ENCODE measurements around the gene TBX18. TPM values are rescaled to one million over a fixed set of nuclear protein-coding genes. Genes with fewer than 3 reads are reported as not detected.

Gene TBX18
- total RNA-seq, 1 experiment from 2014 or later = not detected

GRCh38 chr6:84653027-84653551 is 111.3 kb downstream of the TBX18 start:
- H3K36me3 Mint-ChIP-seq (ENCODE audit: insufficient read depth, unreplicated experiment) = no peaks in the 10 kb centered on the region
- Histone ChIP-seq H3K9me3 (no peaks in the 10 kb centered on the region; the same call in 1 of the 2 replicates), H3K36me3 (ENCODE audit: control insufficient read depth, insufficient read depth, low read length) (no peaks in the 10 kb centered on the region), H3K4me1 (no peaks in the 10 kb centered on the region), H3K27me3 (replicated peaks; ENCODE audit: control insufficient read depth, insufficient read depth, low read length) (no peaks in the 10 kb centered on the region), H3K4me3 (ENCODE audit: low read depth, low read length) (no peak overlapping the region)
- ChIA-PET CTCF (no interaction called here), POLR2A (no interaction called here)
- H3K27me3 Mint-ChIP-seq (ENCODE audit: insufficient read depth, unreplicated experiment) = peaks cover 11% of the 10 kb centered on the region
- no peaks in the 10 kb centered on the region for H3K9me3 Mint-ChIP-seq (ENCODE audit: unreplicated experiment)
- intact Hi-C loops (cut with micrococcal nuclease; ENCODE audit: unreplicated experiment) = no loop called here
- no peak for DNase-seq
- TF ChIP-seq CTCF (IDR thresholded peaks at IDR 0.05; ENCODE audit: insufficient read depth in 1 of 2, low read depth in 1 of 2, low read length in 1 of 2, severe bottlenecking in 1 of 2, unreplicated experiment in 1 of 2) = no peak
- no peak overlapping the region for H3K4me3 Mint-ChIP-seq (ENCODE audit: unreplicated experiment)
- H3K27ac Mint-ChIP-seq (ENCODE audit: unreplicated experiment) = no peak overlapping the region
- no TSS peak for BruUV-seq (replicated peaks)
- H3K4me1 Mint-ChIP-seq (ENCODE audit: low read depth, unreplicated experiment) = no peaks in the 10 kb centered on the region

GRCh38 chr6:84652356-84653026 is 111.9 kb downstream of the TBX18 start:
- H3K27ac Mint-ChIP-seq (ENCODE audit: unreplicated experiment) = no peak overlapping the region
- no peak for TF ChIP-seq CTCF (IDR thresholded peaks at IDR 0.05; ENCODE audit: insufficient read depth in 1 of 2, low read depth in 1 of 2, low read length in 1 of 2, severe bottlenecking in 1 of 2, unreplicated experiment in 1 of 2)
- BruUV-seq (replicated peaks) = no TSS peak
- H3K9me3 ChIP-seq = no peaks in the 10 kb centered on the region; the same call in 1 of the 2 replicates
- H3K4me3 Mint-ChIP-seq (ENCODE audit: unreplicated experiment) = no peak overlapping the region
- H3K27me3 ChIP-seq (replicated peaks; ENCODE audit: control insufficient read depth, insufficient read depth, low read length) = no peaks in the 10 kb centered on the region
- ChIA-PET POLR2A (no interaction called here), CTCF (no interaction called here)
- peaks cover 6% of the 10 kb centered on the region for H3K27me3 Mint-ChIP-seq (ENCODE audit: insufficient read depth, unreplicated experiment)
- no peaks in the 10 kb centered on the region for H3K4me1 ChIP-seq
- intact Hi-C loops (cut with micrococcal nuclease; ENCODE audit: unreplicated experiment) = no loop called here
- peaks cover 4% of the 10 kb centered on the region for H3K9me3 Mint-ChIP-seq (ENCODE audit: unreplicated experiment)
- H3K4me3 ChIP-seq (ENCODE audit: low read depth, low read length) = no peak overlapping the region
- no peak for DNase-seq
- no peaks in the 10 kb centered on the region for H3K36me3 Mint-ChIP-seq (ENCODE audit: insufficient read depth, unreplicated experiment)
- no peaks in the 10 kb centered on the region for H3K36me3 ChIP-seq (ENCODE audit: control insufficient read depth, insufficient read depth, low read length)
- no peaks in the 10 kb centered on the region for H3K4me1 Mint-ChIP-seq (ENCODE audit: low read depth, unreplicated experiment)

- Histone ChIP-seq H3K4me3 (ENCODE audit: low read depth, low read length) (no peak overlapping the region), H3K27me3 (replicated peaks; ENCODE audit: control insufficient read depth, insufficient read depth, low read length) (no peaks in the 10 kb centered on the region), H3K4me1 (no peaks in the 10 kb centered on the region), H3K36me3 (ENCODE audit: control insufficient read depth, insufficient read depth, low read length) (no peaks in the 10 kb centered on the region), H3K9me3 (no peaks in the 10 kb centered on the region; the same call in 1 of the 2 replicates)
- H3K36me3 Mint-ChIP-seq (ENCODE audit: insufficient read depth, unreplicated experiment) = no peaks in the 10 kb centered on the region
- H3K9me3 Mint-ChIP-seq (ENCODE audit: unreplicated experiment) = peaks cover 9% of the 10 kb centered on the region
- DNase-seq = no peak
- no peak for TF ChIP-seq CTCF (IDR thresholded peaks at IDR 0.05; ENCODE audit: insufficient read depth in 1 of 2, low read depth in 1 of 2, low read length in 1 of 2, severe bottlenecking in 1 of 2, unreplicated experiment in 1 of 2)
- H3K4me1 Mint-ChIP-seq (ENCODE audit: low read depth, unreplicated experiment) = no peaks in the 10 kb centered on the region
- H3K27ac Mint-ChIP-seq (ENCODE audit: unreplicated experiment) = no peak overlapping the region
- ChIA-PET POLR2A (no interaction called here), CTCF (no interaction called here)
- intact Hi-C loops (cut with micrococcal nuclease; ENCODE audit: unreplicated experiment) = no loop called here
- no TSS peak for BruUV-seq (replicated peaks)
- H3K27me3 Mint-ChIP-seq (ENCODE audit: insufficient read depth, unreplicated experiment) = peaks cover 5% of the 10 kb centered on the region
- no peak overlapping the region for H3K4me3 Mint-ChIP-seq (ENCODE audit: unreplicated experiment)
Observed at GRCh38 chr6:84651583-84651982, 112.8 kb downstream of the TBX18 start.
